HEK293 (cell line): ENCODE results near the gene TXN.

Experiments
- CTCF ChIA-PET: fragments of 350-600 bp; formaldehyde crosslinking; extraction: SDS; loops from one replicate; lab custom pipeline; 2021; ENCODE audit warnings: antibody characterized with exemption; lab: Yijun Ruan, JAX
- POLR2A ChIA-PET: fragments of 300-600 bp; formaldehyde crosslinking; extraction: SDS; loops from one replicate; lab custom pipeline; 2020; ENCODE audit warnings: antibody characterized with exemption, inconsistent platforms; lab: Yijun Ruan, JAX
- H3K27ac ChIP-seq: fragments of 200-500 bp; sonication (Bioruptor generic); 2 replicates; pipeline ENCODE4 v1.5.1; 2014; ENCODE audit warnings: low read depth, low read length, control low read depth, inconsistent platforms; ENCODE audit errors: extremely low read depth
- H3K36me3 ChIP-seq, 2 experiments: fragments of 200-500 bp in 1 of 2; sonication (Bioruptor generic) in 1 of 2; 1 replicate in 1 of 2; 2 replicates in 1 of 2; pipeline ENCODE4 v1.5.1; 2014 to 2017; ENCODE audit warnings: inconsistent platforms in 2 of 2, low read length in 2 of 2; ENCODE audit not compliant: control insufficient read depth in 2 of 2, insufficient read depth in 1 of 2
- H3K4me1 ChIP-seq: fragments of 200-500 bp; sonication (Bioruptor generic); 2 replicates; pipeline ENCODE4 v1.5.1; 2014; ENCODE audit warnings: mild to moderate bottlenecking, low read length, inconsistent platforms; ENCODE audit not compliant: control insufficient read depth, insufficient read depth
- H3K4me3 ChIP-seq: 2 replicates; pipeline ENCODE4 v1.5.1; 2011; ENCODE audit warnings: low read depth, mild to moderate bottlenecking, control low read depth, low read length, moderate library complexity
- H3K9me3 ChIP-seq: fragments of 200-500 bp; sonication (Bioruptor generic); 2 replicates; pipeline ENCODE4 v1.5.1; 2014; ENCODE audit warnings: low read depth, low read length, inconsistent platforms; ENCODE audit not compliant: control insufficient read depth, insufficient read depth
- HOXD13 ChIP-seq: sonication (generic); formaldehyde crosslinking; IDR thresholded peaks from 2 replicates; pipeline ENCODE4 v1.8.0; 2022; ENCODE audit warnings: missing genetic modification reagents, borderline replicate concordance
- KLF1 ChIP-seq: fragments of 450-650 bp; formaldehyde crosslinking; IDR thresholded peaks from 2 replicates; pipeline ENCODE4 v1.5.1; 2016; ENCODE audit warnings: missing biosample characterization, missing genetic modification characterization
- SALL2 ChIP-seq: fragments of 450-650 bp; formaldehyde crosslinking; IDR thresholded peaks from 2 replicates; pipeline ENCODE4 v1.5.0; 2017; ENCODE audit warnings: missing biosample characterization, mild to moderate bottlenecking, missing genetic modification characterization, borderline replicate concordance
- ZFP3 ChIP-seq: fragments of 450-650 bp; formaldehyde crosslinking; IDR thresholded peaks from 2 replicates; pipeline ENCODE4 v1.5.1; 2016; ENCODE audit warnings: low read depth, missing biosample characterization, missing genetic modification characterization
- ZNF132 ChIP-seq: fragments of 450-650 bp; formaldehyde crosslinking; IDR thresholded peaks from 2 replicates; pipeline ENCODE4 v1.5.1; 2017; ENCODE audit warnings: missing biosample characterization, missing genetic modification characterization, borderline replicate concordance
- ZNF174 ChIP-seq: fragments of 450-650 bp; formaldehyde crosslinking; IDR thresholded peaks from 2 replicates; pipeline ENCODE4 v1.5.0; 2017; ENCODE audit warnings: missing biosample characterization, mild to moderate bottlenecking, missing genetic modification characterization
- ZNF202 ChIP-seq: fragments of 450-650 bp; formaldehyde crosslinking; IDR thresholded peaks from 2 replicates; pipeline ENCODE4 v1.5.1; 2016; ENCODE audit warnings: missing biosample characterization, missing genetic modification characterization, borderline replicate concordance
- ZNF391 ChIP-seq: fragments of 450-650 bp; formaldehyde crosslinking; IDR thresholded peaks from 2 replicates; pipeline ENCODE4 v1.5.1; 2016; ENCODE audit warnings: low read depth, missing biosample characterization, missing genetic modification characterization, borderline replicate concordance
- ZNF394 ChIP-seq: fragments of 450-650 bp; formaldehyde crosslinking; IDR thresholded peaks from 2 replicates; pipeline ENCODE4 v1.5.1; 2016; ENCODE audit warnings: missing biosample characterization, missing genetic modification characterization, mild to moderate bottlenecking, moderate library complexity, borderline replicate concordance
- ZNF558 ChIP-seq: fragments of 450-650 bp; formaldehyde crosslinking; IDR thresholded peaks from 2 replicates; pipeline ENCODE4 v1.5.1; 2016; ENCODE audit warnings: missing biosample characterization, missing genetic modification characterization
- ZNF623 ChIP-seq: fragments of 450-650 bp; formaldehyde crosslinking; IDR thresholded peaks from 2 replicates; pipeline ENCODE4 v1.5.1; 2016; ENCODE audit warnings: missing biosample characterization, missing genetic modification characterization
- ZNF658 ChIP-seq: fragments of 450-650 bp; formaldehyde crosslinking; IDR thresholded peaks from 2 replicates; pipeline ENCODE4; 2016; ENCODE audit warnings: missing biosample characterization, missing genetic modification characterization
- ZNF76 ChIP-seq: fragments of 450-650 bp; formaldehyde crosslinking; IDR thresholded peaks from 2 replicates; pipeline ENCODE4; 2016; ENCODE audit warnings: low read depth, missing biosample characterization, missing genetic modification characterization, borderline replicate concordance
- ZNF837 ChIP-seq: fragments of 450-650 bp; formaldehyde crosslinking; IDR thresholded peaks from 2 replicates; pipeline ENCODE4 v1.5.1; 2016; ENCODE audit warnings: missing biosample characterization, missing genetic modification characterization
- TF ChIP-seq, protein P1 (sequence below): fragments of 450-650 bp; formaldehyde crosslinking; IDR thresholded peaks from 2 replicates; pipeline ENCODE4 v1.5.1; 2017; ENCODE audit warnings: missing biosample characterization, missing genetic modification characterization
- TF ChIP-seq, protein P2 (sequence below): fragments of 450-650 bp; formaldehyde crosslinking; IDR thresholded peaks from 2 replicates; pipeline ENCODE4 v1.5.1; 2016; ENCODE audit warnings: missing biosample characterization, missing genetic modification characterization, borderline replicate concordance
- TF ChIP-seq, protein P3 (sequence below): fragments of 450-650 bp; formaldehyde crosslinking; IDR thresholded peaks from 2 replicates; pipeline ENCODE4 v1.5.1; 2017; ENCODE audit warnings: missing biosample characterization, missing genetic modification characterization
- TF ChIP-seq, protein P4 (sequence below): fragments of 450-650 bp; formaldehyde crosslinking; IDR thresholded peaks from 2 replicates; pipeline ENCODE4 v1.5.1; 2016; ENCODE audit warnings: missing biosample characterization, missing genetic modification characterization
- TF ChIP-seq, protein P5 (sequence below): fragments of 450-650 bp; formaldehyde crosslinking; IDR thresholded peaks from 2 replicates; pipeline ENCODE4 v1.5.1; 2016; ENCODE audit warnings: missing biosample characterization, missing genetic modification characterization

The TXN gene

DNA sequence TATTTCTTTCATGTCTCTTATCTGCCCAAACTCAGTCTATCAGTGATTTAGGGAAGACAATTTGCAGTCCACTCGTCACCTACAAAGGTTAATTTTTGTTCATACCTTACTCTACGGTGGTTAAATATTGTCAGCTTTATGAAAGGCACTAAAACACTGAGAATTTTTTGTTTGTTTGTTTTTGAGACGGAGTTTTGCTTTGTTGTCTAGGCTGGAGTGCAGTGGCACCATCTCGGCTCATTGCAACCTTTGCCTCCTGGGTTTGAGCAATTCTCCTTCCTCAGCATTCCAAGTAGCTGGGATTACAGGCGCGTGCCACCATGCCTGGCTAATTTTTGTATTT lies 26.4 kb upstream of the TXN start:
- TF ChIP-seq, protein P1, sequence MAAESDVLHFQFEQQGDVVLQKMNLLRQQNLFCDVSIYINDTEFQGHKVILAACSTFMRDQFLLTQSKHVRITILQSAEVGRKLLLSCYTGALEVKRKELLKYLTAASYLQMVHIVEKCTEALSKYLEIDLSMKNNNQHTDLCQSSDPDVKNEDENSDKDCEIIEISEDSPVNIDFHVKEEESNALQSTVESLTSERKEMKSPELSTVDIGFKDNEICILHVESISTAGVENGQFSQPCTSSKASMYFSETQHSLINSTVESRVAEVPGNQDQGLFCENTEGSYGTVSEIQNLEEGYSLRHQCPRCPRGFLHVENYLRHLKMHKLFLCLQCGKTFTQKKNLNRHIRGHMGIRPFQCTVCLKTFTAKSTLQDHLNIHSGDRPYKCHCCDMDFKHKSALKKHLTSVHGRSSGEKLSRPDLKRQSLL (tag by site-specific recombination), result no peak
- TF ChIP-seq ZNF658 (tag by site-specific recombination) (no peak), ZNF394 (no peak), ZNF174 (tag by site-specific recombination) (no peak), HOXD13 (CRISPR knock-in tag) (no peak), ZNF837 (tag by site-specific recombination) (no peak), ZNF558 (tag by site-specific recombination) (no peak), ZNF132 (tag by site-specific recombination) (no peak)
- TF ChIP-seq, protein P2, sequence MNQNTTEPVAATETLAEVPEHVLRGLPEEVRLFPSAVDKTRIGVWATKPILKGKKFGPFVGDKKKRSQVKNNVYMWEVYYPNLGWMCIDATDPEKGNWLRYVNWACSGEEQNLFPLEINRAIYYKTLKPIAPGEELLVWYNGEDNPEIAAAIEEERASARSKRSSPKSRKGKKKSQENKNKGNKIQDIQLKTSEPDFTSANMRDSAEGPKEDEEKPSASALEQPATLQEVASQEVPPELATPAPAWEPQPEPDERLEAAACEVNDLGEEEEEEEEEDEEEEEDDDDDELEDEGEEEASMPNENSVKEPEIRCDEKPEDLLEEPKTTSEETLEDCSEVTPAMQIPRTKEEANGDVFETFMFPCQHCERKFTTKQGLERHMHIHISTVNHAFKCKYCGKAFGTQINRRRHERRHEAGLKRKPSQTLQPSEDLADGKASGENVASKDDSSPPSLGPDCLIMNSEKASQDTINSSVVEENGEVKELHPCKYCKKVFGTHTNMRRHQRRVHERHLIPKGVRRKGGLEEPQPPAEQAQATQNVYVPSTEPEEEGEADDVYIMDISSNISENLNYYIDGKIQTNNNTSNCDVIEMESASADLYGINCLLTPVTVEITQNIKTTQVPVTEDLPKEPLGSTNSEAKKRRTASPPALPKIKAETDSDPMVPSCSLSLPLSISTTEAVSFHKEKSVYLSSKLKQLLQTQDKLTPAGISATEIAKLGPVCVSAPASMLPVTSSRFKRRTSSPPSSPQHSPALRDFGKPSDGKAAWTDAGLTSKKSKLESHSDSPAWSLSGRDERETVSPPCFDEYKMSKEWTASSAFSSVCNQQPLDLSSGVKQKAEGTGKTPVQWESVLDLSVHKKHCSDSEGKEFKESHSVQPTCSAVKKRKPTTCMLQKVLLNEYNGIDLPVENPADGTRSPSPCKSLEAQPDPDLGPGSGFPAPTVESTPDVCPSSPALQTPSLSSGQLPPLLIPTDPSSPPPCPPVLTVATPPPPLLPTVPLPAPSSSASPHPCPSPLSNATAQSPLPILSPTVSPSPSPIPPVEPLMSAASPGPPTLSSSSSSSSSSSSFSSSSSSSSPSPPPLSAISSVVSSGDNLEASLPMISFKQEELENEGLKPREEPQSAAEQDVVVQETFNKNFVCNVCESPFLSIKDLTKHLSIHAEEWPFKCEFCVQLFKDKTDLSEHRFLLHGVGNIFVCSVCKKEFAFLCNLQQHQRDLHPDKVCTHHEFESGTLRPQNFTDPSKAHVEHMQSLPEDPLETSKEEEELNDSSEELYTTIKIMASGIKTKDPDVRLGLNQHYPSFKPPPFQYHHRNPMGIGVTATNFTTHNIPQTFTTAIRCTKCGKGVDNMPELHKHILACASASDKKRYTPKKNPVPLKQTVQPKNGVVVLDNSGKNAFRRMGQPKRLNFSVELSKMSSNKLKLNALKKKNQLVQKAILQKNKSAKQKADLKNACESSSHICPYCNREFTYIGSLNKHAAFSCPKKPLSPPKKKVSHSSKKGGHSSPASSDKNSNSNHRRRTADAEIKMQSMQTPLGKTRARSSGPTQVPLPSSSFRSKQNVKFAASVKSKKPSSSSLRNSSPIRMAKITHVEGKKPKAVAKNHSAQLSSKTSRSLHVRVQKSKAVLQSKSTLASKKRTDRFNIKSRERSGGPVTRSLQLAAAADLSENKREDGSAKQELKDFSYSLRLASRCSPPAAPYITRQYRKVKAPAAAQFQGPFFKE (tag by site-specific recombination), result no peak
- TF ChIP-seq, protein P3, sequence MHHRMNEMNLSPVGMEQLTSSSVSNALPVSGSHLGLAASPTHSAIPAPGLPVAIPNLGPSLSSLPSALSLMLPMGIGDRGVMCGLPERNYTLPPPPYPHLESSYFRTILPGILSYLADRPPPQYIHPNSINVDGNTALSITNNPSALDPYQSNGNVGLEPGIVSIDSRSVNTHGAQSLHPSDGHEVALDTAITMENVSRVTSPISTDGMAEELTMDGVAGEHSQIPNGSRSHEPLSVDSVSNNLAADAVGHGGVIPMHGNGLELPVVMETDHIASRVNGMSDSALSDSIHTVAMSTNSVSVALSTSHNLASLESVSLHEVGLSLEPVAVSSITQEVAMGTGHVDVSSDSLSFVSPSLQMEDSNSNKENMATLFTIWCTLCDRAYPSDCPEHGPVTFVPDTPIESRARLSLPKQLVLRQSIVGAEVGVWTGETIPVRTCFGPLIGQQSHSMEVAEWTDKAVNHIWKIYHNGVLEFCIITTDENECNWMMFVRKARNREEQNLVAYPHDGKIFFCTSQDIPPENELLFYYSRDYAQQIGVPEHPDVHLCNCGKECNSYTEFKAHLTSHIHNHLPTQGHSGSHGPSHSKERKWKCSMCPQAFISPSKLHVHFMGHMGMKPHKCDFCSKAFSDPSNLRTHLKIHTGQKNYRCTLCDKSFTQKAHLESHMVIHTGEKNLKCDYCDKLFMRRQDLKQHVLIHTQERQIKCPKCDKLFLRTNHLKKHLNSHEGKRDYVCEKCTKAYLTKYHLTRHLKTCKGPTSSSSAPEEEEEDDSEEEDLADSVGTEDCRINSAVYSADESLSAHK, result no peak
- Histone ChIP-seq H3K4me1 (no peaks in the 10 kb centered on the region), H3K9me3 (no peaks in the 10 kb centered on the region), H3K4me3 (no peak overlapping the region), H3K36me3 (no peaks in the 10 kb centered on the region), H3K27ac (no peak overlapping the region)
- POLR2A ChIA-PET, result interaction anchor here (1.9 kb wide), 1 partner anchor 26 kb away, joined by 12 read pairs; the partner anchor contains the start of gene TXN
- CTCF ChIA-PET, result no interaction called here

DNA sequence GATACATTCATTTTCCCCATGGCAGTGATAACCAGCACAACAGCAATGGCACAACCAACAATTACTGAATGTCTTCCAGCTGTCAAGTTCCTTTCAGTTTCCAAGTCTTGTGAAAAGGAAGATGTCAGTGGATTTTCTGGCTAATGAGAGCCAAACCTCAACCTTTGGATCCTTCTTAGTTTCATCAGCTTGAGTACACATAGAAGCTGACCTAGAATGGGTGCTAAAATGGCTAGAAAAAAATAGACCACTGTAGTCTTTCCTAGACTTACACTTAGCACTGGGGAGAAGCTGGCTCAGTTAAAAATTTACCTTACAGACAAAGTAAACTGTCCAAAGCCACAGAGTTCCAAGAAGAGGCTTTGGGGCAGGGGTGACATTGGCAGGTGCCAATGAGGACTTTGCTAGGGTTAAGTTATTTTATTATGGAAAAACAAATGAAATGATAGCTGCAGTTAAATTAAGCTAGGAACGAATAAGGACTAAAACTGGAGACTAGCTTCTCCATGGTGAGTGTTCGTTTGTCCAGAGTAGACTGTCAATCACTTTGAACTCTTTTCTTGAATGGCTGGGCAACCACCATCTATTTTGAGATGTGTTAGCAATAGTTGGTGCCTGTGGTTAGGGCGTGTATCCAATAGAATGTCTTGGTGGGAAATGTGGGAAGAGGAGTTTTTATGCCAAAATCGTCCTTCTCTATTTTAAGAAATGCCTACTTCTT lies 25.9 kb upstream of the TXN start:
- no peak overlapping the region for H3K4me3 ChIP-seq
- H3K4me1 ChIP-seq, result no peaks in the 10 kb centered on the region
- no peaks in the 10 kb centered on the region for H3K36me3 ChIP-seq
- H3K27ac ChIP-seq, result no peak overlapping the region
- POLR2A ChIA-PET, result interaction anchor here (1.9 kb wide), 1 partner anchor 26 kb away, joined by 12 read pairs; the partner anchor contains the start of gene TXN
- CTCF ChIA-PET, result no interaction called here
- H3K9me3 ChIP-seq, result no peaks in the 10 kb centered on the region
- TF ChIP-seq ZFP3 (tag by site-specific recombination), result no peak
- TF ChIP-seq KLF1 (tag by site-specific recombination), result no peak
- TF ChIP-seq, protein P4, sequence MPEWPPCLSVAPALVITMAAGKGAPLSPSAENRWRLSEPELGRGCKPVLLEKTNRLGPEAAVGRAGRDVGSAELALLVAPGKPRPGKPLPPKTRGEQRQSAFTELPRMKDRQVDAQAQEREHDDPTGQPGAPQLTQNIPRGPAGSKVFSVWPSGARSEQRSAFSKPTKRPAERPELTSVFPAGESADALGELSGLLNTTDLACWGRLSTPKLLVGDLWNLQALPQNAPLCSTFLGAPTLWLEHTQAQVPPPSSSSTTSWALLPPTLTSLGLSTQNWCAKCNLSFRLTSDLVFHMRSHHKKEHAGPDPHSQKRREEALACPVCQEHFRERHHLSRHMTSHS (tag by site-specific recombination), result no peak
- TF ChIP-seq ZNF202, result no peak
- no peak for TF ChIP-seq SALL2 (tag by site-specific recombination)
- TF ChIP-seq, protein P5, sequence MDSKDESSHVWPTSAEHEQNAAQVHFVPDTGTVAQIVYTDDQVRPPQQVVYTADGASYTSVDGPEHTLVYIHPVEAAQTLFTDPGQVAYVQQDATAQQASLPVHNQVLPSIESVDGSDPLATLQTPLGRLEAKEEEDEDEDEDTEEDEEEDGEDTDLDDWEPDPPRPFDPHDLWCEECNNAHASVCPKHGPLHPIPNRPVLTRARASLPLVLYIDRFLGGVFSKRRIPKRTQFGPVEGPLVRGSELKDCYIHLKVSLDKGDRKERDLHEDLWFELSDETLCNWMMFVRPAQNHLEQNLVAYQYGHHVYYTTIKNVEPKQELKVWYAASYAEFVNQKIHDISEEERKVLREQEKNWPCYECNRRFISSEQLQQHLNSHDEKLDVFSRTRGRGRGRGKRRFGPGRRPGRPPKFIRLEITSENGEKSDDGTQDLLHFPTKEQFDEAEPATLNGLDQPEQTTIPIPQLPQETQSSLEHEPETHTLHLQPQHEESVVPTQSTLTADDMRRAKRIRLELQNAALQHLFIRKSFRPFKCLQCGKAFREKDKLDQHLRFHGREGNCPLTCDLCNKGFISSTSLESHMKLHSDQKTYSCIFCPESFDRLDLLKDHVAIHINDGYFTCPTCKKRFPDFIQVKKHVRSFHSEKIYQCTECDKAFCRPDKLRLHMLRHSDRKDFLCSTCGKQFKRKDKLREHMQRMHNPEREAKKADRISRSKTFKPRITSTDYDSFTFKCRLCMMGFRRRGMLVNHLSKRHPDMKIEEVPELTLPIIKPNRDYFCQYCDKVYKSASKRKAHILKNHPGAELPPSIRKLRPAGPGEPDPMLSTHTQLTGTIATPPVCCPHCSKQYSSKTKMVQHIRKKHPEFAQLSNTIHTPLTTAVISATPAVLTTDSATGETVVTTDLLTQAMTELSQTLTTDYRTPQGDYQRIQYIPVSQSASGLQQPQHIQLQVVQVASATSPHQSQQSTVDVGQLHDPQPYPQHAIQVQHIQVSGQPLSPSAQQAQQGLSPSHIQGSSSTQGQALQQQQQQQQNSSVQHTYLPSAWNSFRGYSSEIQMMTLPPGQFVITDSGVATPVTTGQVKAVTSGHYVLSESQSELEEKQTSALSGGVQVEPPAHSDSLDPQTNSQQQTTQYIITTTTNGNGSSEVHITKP (tag by site-specific recombination), result no peak
- TF ChIP-seq ZNF391 (tag by site-specific recombination), result no peak
- TF ChIP-seq ZNF623 (tag by site-specific recombination), result no peak
- TF ChIP-seq ZNF76 (tag by site-specific recombination), result no peak
